ENCODE results near the gene IL36G.

The IL36G gene

GRCh38 chr2:112997151-112997550 is 19.3 kb downstream of the IL36G start:
- Histone ChIP-seq H3K4me1 (ENCODE audit: control insufficient read depth, insufficient read depth, low read length) (no peaks in the 10 kb centered on the region), H3K27me3 (ENCODE audit: control insufficient read depth, insufficient read depth, low read length, poor library complexity, severe bottlenecking) (no peaks in the 10 kb centered on the region), H3K9me3 (ENCODE audit: control insufficient read depth, low read length) (no peaks in the 10 kb centered on the region), H3K4me3 (ENCODE audit: insufficient read depth, low read depth, low read length) (no peak overlapping the region), H3K27ac (ENCODE audit: insufficient read depth, low read depth, low read length, poor library complexity, severe bottlenecking) (no peak overlapping the region), H3K36me3 (ENCODE audit: control insufficient read depth, insufficient read depth, low read length) (no peaks in the 10 kb centered on the region)
- 100% methylated on average over 1 of the region's 1 CpG; no CpG with 5 or more reads in 1 of the 2 experiments for WGBS, 2 experiments

- Histone ChIP-seq H3K4me3 (ENCODE audit: insufficient read depth, low read depth, low read length) (no peak overlapping the region), H3K27ac (ENCODE audit: insufficient read depth, low read depth, low read length, poor library complexity, severe bottlenecking) (no peak overlapping the region), H3K36me3 (ENCODE audit: control insufficient read depth, insufficient read depth, low read length) (no peaks in the 10 kb centered on the region), H3K9me3 (ENCODE audit: control insufficient read depth, low read length) (no peaks in the 10 kb centered on the region), H3K27me3 (ENCODE audit: control insufficient read depth, insufficient read depth, low read length, poor library complexity, severe bottlenecking) (no peaks in the 10 kb centered on the region), H3K4me1 (ENCODE audit: control insufficient read depth, insufficient read depth, low read length) (no peaks in the 10 kb centered on the region)
- 100% methylated on average over 1 of the region's 1 CpG; no CpG with 5 or more reads in 1 of the 2 experiments for WGBS, 2 experiments
These were observed 22.6 kb downstream of the IL36G start for GRCh38 chr2:113000436-113000835.

- Histone ChIP-seq H3K36me3 (ENCODE audit: control insufficient read depth, insufficient read depth, low read length) (no peaks in the 10 kb centered on the region), H3K9me3 (ENCODE audit: control insufficient read depth, low read length) (no peaks in the 10 kb centered on the region), H3K4me3 (ENCODE audit: insufficient read depth, low read depth, low read length) (no peak overlapping the region), H3K4me1 (ENCODE audit: control insufficient read depth, insufficient read depth, low read length) (no peaks in the 10 kb centered on the region), H3K27me3 (ENCODE audit: control insufficient read depth, insufficient read depth, low read length, poor library complexity, severe bottlenecking) (no peaks in the 10 kb centered on the region), H3K27ac (ENCODE audit: insufficient read depth, low read depth, low read length, poor library complexity, severe bottlenecking) (no peak overlapping the region)
- WGBS, 2 experiments: 78 to 86% methylated on average over 2 of the region's 2 CpGs
These were observed 24.9 kb downstream of the IL36G start for GRCh38 chr2:113002677-113003076.

- Histone ChIP-seq H3K4me3 (ENCODE audit: insufficient read depth, low read depth, low read length) (no peak within 1 kb of the TSS), H3K27me3 (ENCODE audit: control insufficient read depth, insufficient read depth, low read length, poor library complexity, severe bottlenecking) (no peaks in the 10 kb centered on the region), H3K27ac (ENCODE audit: insufficient read depth, low read depth, low read length, poor library complexity, severe bottlenecking) (no peak within 1 kb of the TSS), H3K9me3 (ENCODE audit: control insufficient read depth, low read length) (no peaks in the 10 kb centered on the region), H3K4me1 (ENCODE audit: control insufficient read depth, insufficient read depth, low read length) (no peaks in the 10 kb centered on the region), H3K36me3 (ENCODE audit: control insufficient read depth, insufficient read depth, low read length) (no peaks in the 10 kb centered on the region)
- WGBS, 2 experiments: 92% methylated on average over 3 of the region's 3 CpGs
These were observed 27.3 kb downstream of the IL36G start, which contains the start of gene IL36A for GRCh38 chr2:113005030-113005509. Gene IL36A (plus strand): TSS chr2:113005459. CDS start chr2:113005872, 413 bp downstream.

- WGBS, 2 experiments: no CpG with 5 or more reads among the region's 1 CpG
- H3K27me3 ChIP-seq (ENCODE audit: control insufficient read depth, insufficient read depth, low read length, poor library complexity, severe bottlenecking): no peaks in the 10 kb centered on the region
- no peaks in the 10 kb centered on the region for H3K36me3 ChIP-seq (ENCODE audit: control insufficient read depth, insufficient read depth, low read length)
- no peaks in the 10 kb centered on the region for H3K9me3 ChIP-seq (ENCODE audit: control insufficient read depth, low read length)
- H3K4me1 ChIP-seq (ENCODE audit: control insufficient read depth, insufficient read depth, low read length): no peaks in the 10 kb centered on the region
- no peak overlapping the region for H3K27ac ChIP-seq (ENCODE audit: insufficient read depth, low read depth, low read length, poor library complexity, severe bottlenecking)
- H3K4me3 ChIP-seq (ENCODE audit: insufficient read depth, low read depth, low read length): no peak overlapping the region
These were observed 29.4 kb downstream of the IL36G start for GRCh38 chr2:113007250-113007649.

GRCh38 chr2:113009622-113010021 is 31.8 kb downstream of the IL36G start:
- H3K4me3 ChIP-seq (ENCODE audit: insufficient read depth, low read depth, low read length): no peak overlapping the region
- H3K4me1 ChIP-seq (ENCODE audit: control insufficient read depth, insufficient read depth, low read length): no peaks in the 10 kb centered on the region
- no peaks in the 10 kb centered on the region for H3K27me3 ChIP-seq (ENCODE audit: control insufficient read depth, insufficient read depth, low read length, poor library complexity, severe bottlenecking)
- H3K9me3 ChIP-seq (ENCODE audit: control insufficient read depth, low read length): no peaks in the 10 kb centered on the region
- WGBS, 2 experiments: 83 to 90% methylated on average over 1 of the region's 1 CpG
- no peak overlapping the region for H3K27ac ChIP-seq (ENCODE audit: insufficient read depth, low read depth, low read length, poor library complexity, severe bottlenecking)
- no peaks in the 10 kb centered on the region for H3K36me3 ChIP-seq (ENCODE audit: control insufficient read depth, insufficient read depth, low read length)

GRCh38 chr2:113010088-113010487 is 32.3 kb downstream of the IL36G start:
- no peak overlapping the region for H3K4me3 ChIP-seq (ENCODE audit: insufficient read depth, low read depth, low read length)
- H3K36me3 ChIP-seq (ENCODE audit: control insufficient read depth, insufficient read depth, low read length): no peaks in the 10 kb centered on the region
- H3K4me1 ChIP-seq (ENCODE audit: control insufficient read depth, insufficient read depth, low read length): no peaks in the 10 kb centered on the region
- no peak overlapping the region for H3K27ac ChIP-seq (ENCODE audit: insufficient read depth, low read depth, low read length, poor library complexity, severe bottlenecking)
- WGBS, 2 experiments: 60 to 67% methylated on average over 2 of the region's 2 CpGs
- H3K9me3 ChIP-seq (ENCODE audit: control insufficient read depth, low read length): no peaks in the 10 kb centered on the region
- no peaks in the 10 kb centered on the region for H3K27me3 ChIP-seq (ENCODE audit: control insufficient read depth, insufficient read depth, low read length, poor library complexity, severe bottlenecking)

GRCh38 chr2:113011108-113011507 is 33.3 kb downstream of the IL36G start:
- Histone ChIP-seq H3K27me3 (ENCODE audit: control insufficient read depth, insufficient read depth, low read length, poor library complexity, severe bottlenecking) (no peaks in the 10 kb centered on the region), H3K9me3 (ENCODE audit: control insufficient read depth, low read length) (no peaks in the 10 kb centered on the region), H3K4me1 (ENCODE audit: control insufficient read depth, insufficient read depth, low read length) (no peaks in the 10 kb centered on the region), H3K36me3 (ENCODE audit: control insufficient read depth, insufficient read depth, low read length) (no peaks in the 10 kb centered on the region), H3K27ac (ENCODE audit: insufficient read depth, low read depth, low read length, poor library complexity, severe bottlenecking) (no peak overlapping the region), H3K4me3 (ENCODE audit: insufficient read depth, low read depth, low read length) (no peak overlapping the region)
- WGBS, 2 experiments: 88 to 100% methylated on average over 1 of the region's 1 CpG

- Histone ChIP-seq H3K4me3 (ENCODE audit: insufficient read depth, low read depth, low read length) (no peak overlapping the region), H3K36me3 (ENCODE audit: control insufficient read depth, insufficient read depth, low read length) (no peaks in the 10 kb centered on the region), H3K27ac (ENCODE audit: insufficient read depth, low read depth, low read length, poor library complexity, severe bottlenecking) (no peak overlapping the region), H3K9me3 (ENCODE audit: control insufficient read depth, low read length) (no peaks in the 10 kb centered on the region), H3K4me1 (ENCODE audit: control insufficient read depth, insufficient read depth, low read length) (no peaks in the 10 kb centered on the region), H3K27me3 (ENCODE audit: control insufficient read depth, insufficient read depth, low read length, poor library complexity, severe bottlenecking) (no peaks in the 10 kb centered on the region)
- 83% methylated on average over 7 to 8 of the region's 8 CpGs for WGBS, 2 experiments
These were observed 34.9 kb downstream of the IL36G start for GRCh38 chr2:113012436-113013335.

- Histone ChIP-seq H3K27me3 (ENCODE audit: control insufficient read depth, insufficient read depth, low read length, poor library complexity, severe bottlenecking) (no peaks in the 10 kb centered on the region), H3K27ac (ENCODE audit: insufficient read depth, low read depth, low read length, poor library complexity, severe bottlenecking) (no peak overlapping the region), H3K4me1 (ENCODE audit: control insufficient read depth, insufficient read depth, low read length) (no peaks in the 10 kb centered on the region), H3K9me3 (ENCODE audit: control insufficient read depth, low read length) (no peaks in the 10 kb centered on the region), H3K4me3 (ENCODE audit: insufficient read depth, low read depth, low read length) (no peak overlapping the region), H3K36me3 (ENCODE audit: control insufficient read depth, insufficient read depth, low read length) (no peaks in the 10 kb centered on the region)
- WGBS, 2 experiments: 91 to 94% methylated on average over 2 of the region's 3 CpGs
These were observed 35.5 kb downstream of the IL36G start for GRCh38 chr2:113013336-113013661.
